Epithelial cell of prostate (primary cell): ENCODE results near the gene KRT40.

Experiments used
- DNase-seq: peaks from one replicate; pipeline ENCODE4 v3.0.0-alpha.2; 2011; ENCODE audit warnings: low read depth, low spot score
- H3K27ac ChIP-seq: fragments of 450-650 bp; 2 replicates; pipeline ENCODE4 v1.5.1; 2017; ENCODE audit warnings: mild to moderate bottlenecking

The KRT40 gene

GRCh38 chr17:40984226-40984625 lies at the start of gene KRT40:
TSS of gene KRT40 (minus strand) at chr17:40984326. CDS start at chr17:40984273, 53 bp downstream.
- DNase-seq, result no peak
- no peak within 1 kb of the TSS for H3K27ac ChIP-seq

GRCh38 chr17:41029633-41030245 lies 45.6 kb upstream of the KRT40 start, which contains the start of gene KRTAP1-4:
TSS of gene KRTAP1-4 (minus strand) at chr17:41030195. CDS start at chr17:41030078, 117 bp downstream.
- DNase-seq, result no peak
- no peak within 1 kb of the TSS for H3K27ac ChIP-seq

- H3K27ac ChIP-seq, result no peak within 1 kb of the TSS
- DNase-seq, result no peak
Observed at GRCh38 chr17:41026715-41027471, 42.8 kb upstream of the KRT40 start, which contains the start of gene KRTAP1-5. TSS of gene KRTAP1-5 (minus strand) at chr17:41027208. CDS start at chr17:41027155, 53 bp downstream.

- H3K27ac ChIP-seq, result no peak overlapping the region
- DNase-seq, result no peak
Observed at GRCh38 chr17:41024697-41025096, 40.6 kb upstream of the KRT40 start.

- H3K27ac ChIP-seq, result no peak overlapping the region
- DNase-seq, result no peak
Observed at GRCh38 chr17:41020336-41020735, 36.2 kb upstream of the KRT40 start.

- no peak for DNase-seq
- H3K27ac ChIP-seq, result no peak overlapping the region
Observed at GRCh38 chr17:41019415-41019814, 35.3 kb upstream of the KRT40 start.

- H3K27ac ChIP-seq, result no peak overlapping the region
- DNase-seq, result no peak
Observed at GRCh38 chr17:41018541-41018940, 34.4 kb upstream of the KRT40 start.

- H3K27ac ChIP-seq, result no peak overlapping the region
- no peak for DNase-seq
Observed at GRCh38 chr17:41016578-41017215, 32.6 kb upstream of the KRT40 start.

- DNase-seq, result no peak
- H3K27ac ChIP-seq, result no peak overlapping the region
Observed at GRCh38 chr17:41015454-41015853, 31.3 kb upstream of the KRT40 start.

- DNase-seq, result no peak
Observed at GRCh38 chr17:41013606-41014005, 29.5 kb upstream of the KRT40 start.

GRCh38 chr17:41013181-41013580 lies 29.1 kb upstream of the KRT40 start:
- H3K27ac ChIP-seq, result no peak overlapping the region
- no peak for DNase-seq

More at GRCh38 chr17:41013606-41014005, 29.5 kb upstream of the KRT40 start:
- no peak overlapping the region for H3K27ac ChIP-seq

- H3K27ac ChIP-seq, result no peak overlapping the region
- no peak for DNase-seq
Observed at GRCh38 chr17:41012326-41013120, 28.4 kb upstream of the KRT40 start.

- H3K27ac ChIP-seq, result no peak overlapping the region
- no peak for DNase-seq
Observed at GRCh38 chr17:41010441-41010840, 26.3 kb upstream of the KRT40 start.

- no peak for DNase-seq
- H3K27ac ChIP-seq, result no peak overlapping the region
Observed at GRCh38 chr17:41009936-41010335, 25.8 kb upstream of the KRT40 start.

GRCh38 chr17:41009301-41009760 lies 25.2 kb upstream of the KRT40 start:
- H3K27ac ChIP-seq, result no peak overlapping the region
- no peak for DNase-seq

- H3K27ac ChIP-seq, result no peak within 1 kb of the TSS
- DNase-seq, result no peak
Observed at GRCh38 chr17:41008811-41009210, 24.7 kb upstream of the KRT40 start, which contains the start of gene KRTAP3-1. TSS of gene KRTAP3-1 (minus strand) at chr17:41009128. CDS start at chr17:41009074, 54 bp downstream.

GRCh38 chr17:41004397-41004796 lies 20.3 kb upstream of the KRT40 start:
- H3K27ac ChIP-seq, result no peak overlapping the region
- no peak for DNase-seq

- DNase-seq, result no peak
- H3K27ac ChIP-seq, result no peak overlapping the region
Observed at GRCh38 chr17:41003926-41004325, 19.8 kb upstream of the KRT40 start.

GRCh38 chr17:41002814-41003213 lies 18.7 kb upstream of the KRT40 start:
- peak overlapping the region; percentile 32 for H3K27ac ChIP-seq

GRCh38 chr17:41001795-41002194 lies 17.7 kb upstream of the KRT40 start:
- H3K27ac ChIP-seq, result no peak overlapping the region
- no peak for DNase-seq

More at GRCh38 chr17:41002814-41003213, 18.7 kb upstream of the KRT40 start:
- no peak for DNase-seq
